IMR-90 (cell line): ENCODE results near the gene SNAP23.

ENCODE experiments used
- BHLHE40 ChIP-seq: fragments of 150-350 bp; IDR thresholded peaks from 2 replicates; pipeline ENCODE4 v1.6.1; 2016; ENCODE audit warnings: mild to moderate bottlenecking, low read depth, low read length
- CEBPB ChIP-seq: IDR thresholded peaks from 2 replicates; pipeline ENCODE4 v1.6.1; 2012; ENCODE audit warnings: low read depth, low read length, improper control_type of control experiment
- CHD1 ChIP-seq: IDR thresholded peaks from 2 replicates; pipeline ENCODE4 v1.6.1; 2012; ENCODE audit warnings: low read depth, low read length, improper control_type of control experiment
- MAFK ChIP-seq: IDR thresholded peaks from 2 replicates; pipeline ENCODE4 v1.6.1; 2012; ENCODE audit warnings: low read depth, low read length, improper control_type of control experiment
- MAZ ChIP-seq: IDR thresholded peaks from 2 replicates; pipeline ENCODE4 v1.6.1; 2012; ENCODE audit warnings: low read depth, mild to moderate bottlenecking, low read length, improper control_type of control experiment, moderate library complexity, borderline replicate concordance
- MXI1 ChIP-seq: IDR thresholded peaks from 2 replicates; pipeline ENCODE4 v1.6.1; 2012; ENCODE audit warnings: low read depth, mild to moderate bottlenecking, low read length, moderate library complexity, borderline replicate concordance
- POLR2A ChIP-seq: IDR thresholded peaks from 2 replicates; pipeline ENCODE4 v1.6.1; 2012; ENCODE audit warnings: mild to moderate bottlenecking, low read depth, low read length
- TF ChIP-seq, protein P1 (sequence below): conservative IDR thresholded peaks from 2 replicates; pipeline ENCODE4 v1.5.1; 2012; ENCODE audit warnings: mild to moderate bottlenecking, low read depth, low read length, improper control_type of control experiment
- TF ChIP-seq, protein P2 (sequence below): fragments of 150-350 bp; IDR thresholded peaks from 2 replicates; pipeline ENCODE4 v1.6.1; 2016; ENCODE audit warnings: low read depth, mild to moderate bottlenecking, low read length, moderate library complexity, borderline replicate concordance
- TF ChIP-seq, protein P3 (sequence below): fragments of 150-350 bp; IDR thresholded peaks from 2 replicates; pipeline ENCODE4 v1.6.1; 2017; ENCODE audit warnings: mild to moderate bottlenecking, antibody characterized with exemption, low read length, low read depth

DNA sequence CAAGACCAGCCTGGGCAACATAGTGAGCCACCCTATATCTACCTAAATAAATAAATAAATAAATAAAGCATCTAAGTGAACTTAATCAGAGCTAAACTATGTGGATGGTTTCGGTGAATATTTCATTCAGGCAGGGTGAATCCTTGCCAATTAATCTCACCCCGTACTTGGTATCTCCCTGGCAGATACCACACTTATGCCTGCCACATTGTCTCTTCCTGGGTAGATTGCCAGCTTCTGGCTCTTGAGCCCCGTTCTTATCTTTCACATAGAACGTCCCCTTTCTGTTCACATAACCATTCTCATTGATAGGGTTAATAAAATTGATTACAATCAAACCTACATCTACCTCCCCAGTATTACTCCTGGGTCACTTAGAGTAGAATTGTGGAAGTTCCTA lies 7.0 kb downstream of the SNAP23 start:
- TF ChIP-seq POLR2A = no peak
- TF ChIP-seq, protein P1, sequence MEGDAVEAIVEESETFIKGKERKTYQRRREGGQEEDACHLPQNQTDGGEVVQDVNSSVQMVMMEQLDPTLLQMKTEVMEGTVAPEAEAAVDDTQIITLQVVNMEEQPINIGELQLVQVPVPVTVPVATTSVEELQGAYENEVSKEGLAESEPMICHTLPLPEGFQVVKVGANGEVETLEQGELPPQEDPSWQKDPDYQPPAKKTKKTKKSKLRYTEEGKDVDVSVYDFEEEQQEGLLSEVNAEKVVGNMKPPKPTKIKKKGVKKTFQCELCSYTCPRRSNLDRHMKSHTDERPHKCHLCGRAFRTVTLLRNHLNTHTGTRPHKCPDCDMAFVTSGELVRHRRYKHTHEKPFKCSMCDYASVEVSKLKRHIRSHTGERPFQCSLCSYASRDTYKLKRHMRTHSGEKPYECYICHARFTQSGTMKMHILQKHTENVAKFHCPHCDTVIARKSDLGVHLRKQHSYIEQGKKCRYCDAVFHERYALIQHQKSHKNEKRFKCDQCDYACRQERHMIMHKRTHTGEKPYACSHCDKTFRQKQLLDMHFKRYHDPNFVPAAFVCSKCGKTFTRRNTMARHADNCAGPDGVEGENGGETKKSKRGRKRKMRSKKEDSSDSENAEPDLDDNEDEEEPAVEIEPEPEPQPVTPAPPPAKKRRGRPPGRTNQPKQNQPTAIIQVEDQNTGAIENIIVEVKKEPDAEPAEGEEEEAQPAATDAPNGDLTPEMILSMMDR = no peak
- TF ChIP-seq CHD1 = no peak
- TF ChIP-seq MXI1 = no peak
- no peak for TF ChIP-seq MAFK
- TF ChIP-seq MAZ = no peak
- TF ChIP-seq BHLHE40 = no peak
- TF ChIP-seq, protein P2, sequence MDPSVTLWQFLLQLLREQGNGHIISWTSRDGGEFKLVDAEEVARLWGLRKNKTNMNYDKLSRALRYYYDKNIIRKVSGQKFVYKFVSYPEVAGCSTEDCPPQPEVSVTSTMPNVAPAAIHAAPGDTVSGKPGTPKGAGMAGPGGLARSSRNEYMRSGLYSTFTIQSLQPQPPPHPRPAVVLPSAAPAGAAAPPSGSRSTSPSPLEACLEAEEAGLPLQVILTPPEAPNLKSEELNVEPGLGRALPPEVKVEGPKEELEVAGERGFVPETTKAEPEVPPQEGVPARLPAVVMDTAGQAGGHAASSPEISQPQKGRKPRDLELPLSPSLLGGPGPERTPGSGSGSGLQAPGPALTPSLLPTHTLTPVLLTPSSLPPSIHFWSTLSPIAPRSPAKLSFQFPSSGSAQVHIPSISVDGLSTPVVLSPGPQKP = no peak
- no peak for TF ChIP-seq CEBPB
- TF ChIP-seq, protein P3, sequence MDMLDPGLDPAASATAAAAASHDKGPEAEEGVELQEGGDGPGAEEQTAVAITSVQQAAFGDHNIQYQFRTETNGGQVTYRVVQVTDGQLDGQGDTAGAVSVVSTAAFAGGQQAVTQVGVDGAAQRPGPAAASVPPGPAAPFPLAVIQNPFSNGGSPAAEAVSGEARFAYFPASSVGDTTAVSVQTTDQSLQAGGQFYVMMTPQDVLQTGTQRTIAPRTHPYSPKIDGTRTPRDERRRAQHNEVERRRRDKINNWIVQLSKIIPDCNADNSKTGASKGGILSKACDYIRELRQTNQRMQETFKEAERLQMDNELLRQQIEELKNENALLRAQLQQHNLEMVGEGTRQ = no peak
